ENCODE data around the gene BICDL2.

DNA sequence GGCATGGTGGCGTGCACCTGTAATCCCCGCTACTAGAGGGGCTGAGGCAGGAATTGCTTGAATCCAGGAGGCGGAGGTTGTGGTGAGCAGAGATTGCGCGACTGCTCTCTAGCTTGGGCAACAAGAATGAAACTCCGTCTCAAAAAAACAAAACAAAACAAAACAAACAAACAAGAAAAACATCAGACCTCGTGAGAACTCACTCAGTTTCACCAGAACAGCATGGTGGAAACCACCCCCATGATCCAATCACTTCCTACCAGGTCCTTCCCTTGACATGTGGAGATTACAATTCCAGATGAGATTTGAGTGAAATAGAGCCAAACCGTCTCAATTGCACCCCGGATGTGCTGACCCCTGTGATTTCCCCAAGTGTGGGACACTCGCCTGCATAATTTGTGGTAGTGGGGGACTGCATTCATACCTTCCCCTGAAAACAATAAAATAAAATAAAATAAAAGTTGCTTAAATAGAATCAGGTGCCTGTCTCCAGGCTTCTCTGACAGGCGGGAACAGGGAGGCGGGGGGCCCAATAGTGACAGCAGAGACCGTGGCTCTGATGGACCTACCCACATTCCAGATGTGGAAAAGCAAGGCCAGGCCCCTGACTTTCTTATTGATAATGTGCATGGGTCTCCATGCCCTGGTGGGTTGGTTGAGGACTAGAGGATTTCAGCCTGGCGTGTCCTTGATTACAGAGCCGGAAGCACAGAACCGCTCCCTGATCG is 49.3 kb upstream of the BICDL2 start:
- TF ChIP-seq POLR2AphosphoS5 (IDR thresholded peaks at IDR 0.05) (no peak), POLR2A (IDR thresholded peaks at IDR 0.05) (no peak)
- TF ChIP-seq, protein P1, sequence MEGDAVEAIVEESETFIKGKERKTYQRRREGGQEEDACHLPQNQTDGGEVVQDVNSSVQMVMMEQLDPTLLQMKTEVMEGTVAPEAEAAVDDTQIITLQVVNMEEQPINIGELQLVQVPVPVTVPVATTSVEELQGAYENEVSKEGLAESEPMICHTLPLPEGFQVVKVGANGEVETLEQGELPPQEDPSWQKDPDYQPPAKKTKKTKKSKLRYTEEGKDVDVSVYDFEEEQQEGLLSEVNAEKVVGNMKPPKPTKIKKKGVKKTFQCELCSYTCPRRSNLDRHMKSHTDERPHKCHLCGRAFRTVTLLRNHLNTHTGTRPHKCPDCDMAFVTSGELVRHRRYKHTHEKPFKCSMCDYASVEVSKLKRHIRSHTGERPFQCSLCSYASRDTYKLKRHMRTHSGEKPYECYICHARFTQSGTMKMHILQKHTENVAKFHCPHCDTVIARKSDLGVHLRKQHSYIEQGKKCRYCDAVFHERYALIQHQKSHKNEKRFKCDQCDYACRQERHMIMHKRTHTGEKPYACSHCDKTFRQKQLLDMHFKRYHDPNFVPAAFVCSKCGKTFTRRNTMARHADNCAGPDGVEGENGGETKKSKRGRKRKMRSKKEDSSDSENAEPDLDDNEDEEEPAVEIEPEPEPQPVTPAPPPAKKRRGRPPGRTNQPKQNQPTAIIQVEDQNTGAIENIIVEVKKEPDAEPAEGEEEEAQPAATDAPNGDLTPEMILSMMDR (IDR thresholded peaks at IDR 0.05): no peak

All from breast epithelium (tissue), 3 donors.